Measurements from ENCODE around the gene MARK2.

Gene MARK2

DNA sequence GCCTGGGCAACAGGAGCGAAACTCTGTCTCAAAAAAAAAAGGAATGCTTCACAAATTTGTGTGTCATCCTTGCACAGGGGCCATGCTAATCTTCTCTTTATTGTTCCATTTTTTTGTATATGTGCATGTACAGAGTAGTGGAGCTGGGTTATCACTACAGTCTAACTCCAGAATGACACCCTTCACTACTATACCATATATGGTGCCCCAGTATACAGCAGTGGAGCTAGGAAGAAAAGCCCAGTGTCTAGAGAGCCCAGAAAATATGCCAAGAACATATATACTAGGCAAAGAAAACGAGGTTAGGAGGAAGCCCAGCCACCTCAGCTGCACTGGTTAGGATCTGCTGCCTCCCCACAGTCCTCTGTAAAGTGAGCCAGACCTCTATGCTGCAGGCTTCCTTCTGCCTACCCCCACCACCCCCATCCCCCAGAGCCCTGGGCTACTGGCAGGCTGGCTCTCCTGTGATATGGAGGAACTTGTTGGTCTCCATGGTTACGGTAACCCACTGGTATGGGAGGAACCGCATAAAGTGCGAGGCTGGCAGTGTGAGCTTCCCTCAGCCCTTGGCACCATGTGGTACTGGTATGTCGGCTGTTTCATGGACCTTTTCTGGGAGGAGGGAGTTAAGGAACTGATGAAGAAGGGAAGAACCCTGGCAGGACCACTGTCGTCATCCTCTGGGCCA lies 43.8 kb downstream of the MARK2 start:
- DNase-seq (ENCODE audit: low spot score): no peak

DNA sequence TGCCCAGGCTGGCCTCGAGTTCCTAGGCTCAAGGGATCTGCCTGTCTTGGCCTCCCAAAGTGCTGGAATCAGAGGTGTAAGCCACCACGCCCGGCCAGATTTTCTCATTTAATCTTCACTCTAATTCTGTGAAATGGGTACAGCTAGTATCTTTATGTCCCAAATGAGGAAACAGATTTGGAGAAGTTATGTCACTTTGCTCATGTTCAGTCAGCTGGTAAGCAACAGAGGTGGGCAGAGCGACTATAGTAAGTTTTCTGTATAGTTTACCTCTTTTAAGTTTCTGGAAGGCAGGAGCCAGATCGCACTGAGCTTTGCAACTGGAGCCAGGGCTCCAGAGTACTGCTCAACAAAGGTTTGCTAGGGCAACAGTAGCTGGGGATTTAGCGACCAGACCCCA lies 44.9 kb downstream of the MARK2 start:
- no peak for DNase-seq (ENCODE audit: low spot score)

DNA sequence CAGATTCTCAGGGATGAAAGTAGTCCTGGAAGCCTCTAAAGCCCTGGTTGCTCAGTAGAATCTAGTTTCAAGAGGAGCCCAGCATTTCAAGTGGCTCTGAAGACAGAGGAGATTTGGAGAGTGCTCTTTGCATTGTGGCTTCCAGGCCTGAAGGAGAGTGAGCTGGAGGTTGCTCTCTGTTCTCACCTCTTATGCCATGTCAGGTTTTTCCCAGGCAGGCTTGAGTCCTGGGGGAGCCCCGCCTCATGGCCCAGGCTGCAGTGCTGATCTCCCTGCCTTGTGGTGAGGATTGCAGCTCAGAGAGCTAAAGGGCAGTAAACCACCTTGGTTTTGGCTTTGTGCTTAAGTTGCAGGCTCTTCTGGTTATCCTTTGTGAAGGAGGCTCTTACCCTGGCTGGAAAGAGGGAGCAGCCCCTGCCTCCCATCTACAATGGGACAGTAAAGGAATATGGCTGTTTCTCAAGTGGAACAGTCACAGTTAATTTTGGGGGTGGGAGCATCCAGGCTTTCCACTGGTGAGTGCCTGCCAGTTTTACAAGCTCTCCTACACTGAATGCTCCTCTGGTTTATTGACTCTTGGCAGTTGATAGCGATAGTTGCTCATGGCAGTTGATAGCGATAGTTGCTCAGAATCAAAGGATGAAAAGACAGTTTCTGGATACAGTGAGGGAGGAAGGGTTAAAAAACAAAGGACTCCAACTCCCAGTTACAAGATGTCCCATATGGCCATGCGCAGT lies 45.5 kb downstream of the MARK2 start:
- DNase-seq (ENCODE audit: low spot score): no peak

DNA sequence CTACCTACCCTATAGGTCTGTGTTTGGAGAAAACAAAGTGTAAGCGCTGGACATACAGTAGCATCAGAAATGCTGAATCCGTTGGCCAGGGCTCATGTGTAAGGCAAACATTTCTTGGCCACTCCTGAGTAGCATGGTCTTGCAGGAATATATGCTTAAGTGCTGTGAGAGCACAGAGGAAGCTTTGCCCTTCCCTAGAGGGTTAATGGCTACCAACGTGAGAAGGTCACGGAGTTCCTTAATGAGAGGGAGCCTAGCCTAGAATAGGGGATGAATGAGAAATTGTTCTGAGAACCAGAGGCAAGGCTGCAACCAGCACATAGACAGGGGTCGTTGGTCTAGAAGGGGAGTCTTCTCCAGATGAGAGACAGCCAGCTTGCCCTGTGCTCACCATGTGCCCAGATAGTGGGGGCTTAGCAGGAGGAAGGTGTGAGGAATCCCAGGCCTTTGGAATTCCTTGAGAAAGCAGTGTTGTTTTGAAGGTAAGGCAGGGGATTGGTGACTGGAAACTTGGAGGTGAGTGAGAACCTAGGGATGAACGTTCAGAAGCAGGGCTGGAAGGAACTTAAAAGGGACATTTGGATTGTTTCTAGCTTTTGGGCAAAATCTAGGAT lies 48.6 kb downstream of the MARK2 start:
- DNase-seq (ENCODE audit: low spot score): no peak

DNA sequence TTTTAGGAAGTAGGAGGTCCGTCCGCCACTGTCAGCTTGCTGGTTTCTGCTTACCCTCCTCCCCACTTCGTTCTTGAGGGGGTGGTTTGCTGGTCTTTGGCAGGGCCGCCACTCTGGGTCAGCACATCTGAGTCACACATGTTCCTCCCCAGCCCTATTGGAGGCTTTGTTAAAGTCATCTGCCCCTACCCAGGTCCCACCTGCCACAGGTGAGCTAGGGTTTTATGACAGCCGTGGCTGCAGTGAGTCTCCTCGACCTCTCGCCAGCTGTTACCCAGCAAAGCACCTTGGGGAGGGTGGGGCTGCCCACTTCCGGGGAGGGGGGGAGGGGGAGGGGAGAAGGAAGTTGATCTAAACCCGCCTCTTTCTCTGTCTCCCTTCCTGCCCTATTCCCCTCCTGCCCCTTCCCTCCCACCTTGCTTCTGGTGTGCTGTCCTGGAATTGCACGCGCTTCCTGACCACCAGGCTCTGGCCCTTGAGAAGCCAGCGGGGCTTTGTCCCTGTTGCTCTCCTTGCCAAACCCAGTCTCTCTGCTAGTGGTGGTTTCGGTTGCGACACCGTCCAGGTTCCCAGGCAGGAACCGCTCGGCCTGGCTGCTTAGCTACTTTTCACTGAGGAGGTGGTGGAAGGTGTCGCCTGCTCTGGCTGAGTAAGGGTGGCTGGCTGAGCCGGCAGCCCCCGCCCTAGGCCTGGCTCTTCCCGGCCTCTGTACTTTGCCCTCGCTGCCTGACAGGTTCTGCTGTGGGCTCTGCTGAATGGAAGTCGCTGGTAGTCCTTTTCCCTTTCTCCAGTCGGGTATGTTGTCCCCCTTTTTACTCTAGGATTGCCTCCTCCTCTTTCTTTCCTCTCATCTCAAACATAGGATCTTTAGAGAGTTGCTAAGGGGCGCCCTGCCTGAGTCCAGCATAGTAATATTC lies 49.5 kb downstream of the MARK2 start:
- no peak for DNase-seq (ENCODE audit: low spot score)

DNA sequence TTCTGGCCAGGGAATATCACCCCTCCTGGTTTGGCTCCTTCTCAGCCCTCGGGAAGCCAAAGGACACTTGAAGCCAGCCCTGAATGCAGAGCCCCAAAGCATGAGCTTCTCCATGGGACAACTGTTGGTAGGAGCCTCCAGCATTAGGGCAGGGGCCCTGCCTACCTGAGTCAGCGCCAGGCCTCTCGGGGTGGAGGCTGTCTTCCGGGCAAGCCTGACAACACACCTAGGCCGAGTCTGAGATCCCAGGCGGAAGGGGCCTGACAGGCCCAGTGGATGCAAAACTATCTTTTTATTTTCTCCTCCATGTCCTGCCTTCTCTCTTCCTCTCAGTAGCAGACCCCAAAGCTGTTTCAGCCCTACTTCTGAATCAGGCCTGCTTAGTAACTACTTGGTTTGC lies 50.4 kb downstream of the MARK2 start:
- DNase-seq (ENCODE audit: low spot score): no peak

DNA sequence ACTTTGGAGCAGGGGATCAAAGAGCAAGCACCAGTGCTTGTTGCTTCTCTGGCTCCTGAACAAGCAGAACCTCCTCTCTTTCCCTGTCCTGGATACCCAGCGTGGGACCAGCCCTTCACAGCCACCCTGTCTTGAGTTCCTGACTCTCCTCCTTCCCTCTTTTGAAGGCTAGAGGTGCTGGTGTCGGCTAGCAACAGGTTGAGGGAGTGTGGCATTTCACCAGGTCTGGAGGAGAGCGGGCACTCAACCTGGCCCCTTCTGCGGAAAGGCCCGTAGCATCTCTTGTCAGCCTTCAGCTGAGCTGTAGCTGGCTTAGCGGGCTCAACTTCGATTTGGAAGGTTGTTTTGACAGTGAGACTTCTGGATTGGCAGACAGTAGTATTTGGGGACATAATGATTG lies 51.5 kb downstream of the MARK2 start:
- DNase-seq (ENCODE audit: low spot score): no peak

DNA sequence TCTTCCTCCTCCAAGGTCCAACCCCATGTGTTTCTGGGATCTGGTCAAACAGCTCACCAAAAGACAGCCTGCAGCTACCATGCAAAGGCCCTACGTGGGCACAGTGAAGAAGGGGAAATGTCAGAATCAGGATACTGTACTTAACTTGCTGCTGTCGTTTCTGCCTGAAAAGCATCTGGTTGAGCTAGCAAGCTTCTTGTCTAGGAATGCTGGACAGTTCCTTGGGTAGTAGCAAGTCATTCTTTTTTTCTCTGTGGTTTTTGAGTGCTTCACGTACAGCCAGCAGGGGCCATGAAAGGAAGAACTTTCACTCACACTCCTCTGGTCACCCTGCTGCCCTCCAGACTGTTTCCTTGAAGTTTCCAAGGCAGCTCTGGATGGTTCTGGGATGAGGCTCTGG lies 53.3 kb downstream of the MARK2 start:
- DNase-seq (ENCODE audit: low spot score): no peak

DNA sequence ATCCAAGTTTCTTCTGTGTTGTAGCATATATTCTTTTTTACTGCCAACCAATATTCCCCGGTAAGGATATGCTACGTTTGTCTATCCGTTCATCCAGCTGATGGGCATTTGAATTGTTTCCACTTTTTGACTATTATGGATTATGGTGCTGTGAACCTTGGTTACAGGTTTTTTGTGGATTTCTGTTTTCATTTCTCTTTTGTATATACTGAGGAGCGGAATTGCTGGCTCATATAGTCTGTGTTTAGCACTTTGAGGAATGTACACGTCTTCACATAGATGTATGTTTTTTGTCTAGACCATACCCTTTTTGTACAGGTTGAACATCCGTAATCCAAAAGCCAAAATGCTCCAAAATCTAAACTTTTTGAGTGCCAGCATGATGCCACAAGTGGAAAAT lies 54.4 kb downstream of the MARK2 start:
- DNase-seq (ENCODE audit: low spot score): no peak

DNA sequence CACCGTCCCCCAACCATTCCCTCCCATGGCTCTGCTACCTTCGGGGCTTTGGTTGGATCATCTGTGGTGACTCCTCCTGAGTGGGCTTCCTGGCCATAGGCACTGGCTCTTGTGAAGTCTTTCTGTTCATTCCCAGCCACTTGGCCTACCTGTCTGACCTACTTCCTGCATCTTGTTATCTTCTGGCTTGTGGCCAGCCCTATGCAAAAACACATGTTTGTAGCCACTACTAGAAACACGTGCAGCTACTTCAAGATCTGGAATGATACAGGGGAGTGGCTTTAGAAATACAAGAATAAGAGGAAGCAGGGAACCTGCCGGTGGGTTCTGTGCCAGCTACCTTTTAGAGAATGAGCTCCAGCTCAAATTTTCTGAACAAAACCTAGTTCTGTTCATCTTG lies 57.2 kb downstream of the MARK2 start:
- DNase-seq (ENCODE audit: low spot score): no peak

DNA sequence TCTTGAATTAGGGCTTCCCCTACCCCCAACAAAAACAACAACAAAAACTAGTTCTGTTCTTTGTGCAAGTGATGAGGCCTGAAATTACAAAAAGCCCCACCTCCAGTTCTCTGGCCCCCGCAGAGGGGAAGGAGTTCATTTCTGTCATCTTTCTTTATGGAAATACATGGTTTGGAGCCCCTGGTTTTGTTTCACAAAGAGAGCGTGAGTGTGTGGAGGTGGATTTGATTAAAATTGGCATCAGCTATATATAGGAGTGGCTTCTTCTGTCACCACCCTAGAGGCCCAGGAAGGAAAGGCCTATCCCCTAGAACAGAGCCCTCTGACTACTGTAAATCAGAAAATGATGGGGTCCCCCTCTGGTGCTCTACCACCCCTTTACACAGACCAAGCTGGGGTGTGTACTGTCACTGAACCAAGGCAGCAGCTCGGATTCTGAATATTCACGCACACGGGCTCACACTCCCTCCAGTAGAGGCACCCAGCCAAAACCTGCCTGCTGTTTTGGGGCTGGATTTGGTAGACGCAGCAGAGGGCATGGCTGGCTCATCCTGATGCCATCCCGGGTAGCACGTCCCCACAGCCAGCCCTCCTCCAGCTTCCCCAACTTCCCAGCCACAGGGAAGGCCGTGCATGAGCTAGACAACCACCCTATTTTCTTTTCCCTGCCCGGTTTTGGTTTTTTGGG lies 58.7 kb downstream of the MARK2 start:
- DNase-seq (ENCODE audit: low spot score): peak; percentile 79

DNA sequence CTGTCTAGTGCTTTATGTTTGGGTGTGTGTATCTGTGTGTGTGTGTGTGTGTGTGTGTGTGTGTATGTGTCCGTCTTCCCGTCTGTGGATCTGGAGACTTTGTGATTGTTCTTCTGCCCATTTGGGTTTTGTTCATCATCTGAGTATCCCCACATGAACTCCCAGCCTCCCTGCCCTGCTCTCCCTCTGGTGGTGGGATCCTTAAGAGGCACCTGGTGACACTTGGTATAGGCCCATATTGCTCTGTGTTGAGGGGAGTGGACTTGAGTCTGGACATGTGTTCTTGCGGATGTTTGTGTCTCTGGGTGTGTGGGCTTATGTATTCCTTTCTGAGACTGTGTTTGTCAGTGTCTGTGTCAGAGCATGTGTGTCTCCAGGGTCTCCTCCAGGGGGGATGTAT lies 62.8 kb downstream of the MARK2 start:
- no peak for DNase-seq (ENCODE audit: low spot score)

DNA sequence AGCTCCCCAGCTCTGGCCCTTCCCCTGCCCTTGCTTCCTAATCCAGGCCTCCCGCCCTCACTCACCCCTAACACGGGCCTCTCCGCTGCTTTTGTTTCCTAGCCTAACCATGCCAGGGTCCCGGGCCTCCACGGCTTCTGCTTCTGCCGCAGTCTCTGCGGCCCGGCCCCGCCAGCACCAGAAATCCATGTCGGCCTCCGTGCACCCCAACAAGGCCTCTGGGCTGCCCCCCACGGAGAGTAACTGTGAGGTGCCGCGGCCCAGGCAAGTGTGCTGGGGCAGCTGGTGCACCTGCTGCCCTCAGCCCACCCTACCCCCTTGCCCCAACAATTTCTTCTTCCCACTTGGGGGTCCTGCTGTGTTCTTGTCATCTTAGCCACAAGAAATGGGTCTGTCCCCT lies 65.0 kb downstream of the MARK2 start:
- no peak for DNase-seq (ENCODE audit: low spot score)

DNA sequence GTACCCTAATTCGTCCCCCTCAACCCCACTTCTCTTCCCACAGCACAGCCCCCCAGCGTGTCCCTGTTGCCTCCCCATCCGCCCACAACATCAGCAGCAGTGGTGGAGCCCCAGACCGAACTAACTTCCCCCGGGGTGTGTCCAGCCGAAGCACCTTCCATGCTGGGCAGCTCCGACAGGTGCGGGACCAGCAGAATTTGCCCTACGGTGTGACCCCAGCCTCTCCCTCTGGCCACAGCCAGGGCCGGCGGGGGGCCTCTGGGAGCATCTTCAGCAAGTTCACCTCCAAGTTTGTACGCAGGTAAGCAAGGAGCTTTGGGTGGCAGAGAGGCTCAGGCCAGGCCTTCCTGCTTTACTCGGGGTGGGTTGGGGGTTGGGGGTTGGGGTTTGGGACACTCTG lies 65.8 kb downstream of the MARK2 start:
- no peak for DNase-seq (ENCODE audit: low spot score)

DNA sequence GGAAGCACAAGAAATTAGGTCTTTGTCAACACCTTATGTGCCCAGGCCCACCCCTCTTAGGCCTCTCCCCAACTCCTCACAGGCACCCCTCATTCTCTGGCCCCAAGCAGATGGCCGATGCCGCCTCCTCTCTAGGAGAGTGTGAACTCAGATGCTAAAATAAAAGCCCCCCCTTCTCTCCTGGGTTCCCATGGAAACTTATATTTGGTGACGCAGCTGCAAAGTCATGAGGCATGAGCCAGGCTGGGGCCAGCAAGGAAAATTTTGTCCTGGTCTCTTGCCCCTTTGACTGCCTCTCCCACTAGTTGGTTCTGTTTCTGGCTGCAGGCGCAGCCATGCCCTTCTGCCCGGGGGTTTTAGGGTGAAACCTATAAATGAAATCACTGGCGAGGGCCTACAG lies 66.3 kb downstream of the MARK2 start:
- DNase-seq (ENCODE audit: low spot score): no peak

DNA sequence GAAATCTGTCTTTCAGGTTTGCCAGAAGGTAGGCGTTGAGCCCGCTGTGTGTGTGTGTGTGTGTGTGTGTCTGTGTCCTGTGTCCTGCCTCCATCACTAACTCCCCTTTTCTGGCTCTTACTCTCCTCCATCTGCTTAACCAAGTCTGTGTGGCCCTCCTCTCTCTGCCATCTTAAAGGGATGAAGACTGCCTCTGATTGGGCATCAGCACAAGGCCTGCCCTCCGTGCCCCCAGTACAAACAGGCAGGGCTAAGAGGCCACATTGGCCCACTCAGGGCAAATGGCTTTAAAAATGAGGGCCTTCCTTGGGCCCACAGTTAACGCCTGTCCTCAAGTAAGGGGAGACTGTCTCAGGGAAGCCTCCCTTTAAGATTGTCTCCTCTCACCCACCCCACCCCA lies 67.2 kb downstream of the MARK2 start:
- DNase-seq (ENCODE audit: low spot score): no peak

DNA sequence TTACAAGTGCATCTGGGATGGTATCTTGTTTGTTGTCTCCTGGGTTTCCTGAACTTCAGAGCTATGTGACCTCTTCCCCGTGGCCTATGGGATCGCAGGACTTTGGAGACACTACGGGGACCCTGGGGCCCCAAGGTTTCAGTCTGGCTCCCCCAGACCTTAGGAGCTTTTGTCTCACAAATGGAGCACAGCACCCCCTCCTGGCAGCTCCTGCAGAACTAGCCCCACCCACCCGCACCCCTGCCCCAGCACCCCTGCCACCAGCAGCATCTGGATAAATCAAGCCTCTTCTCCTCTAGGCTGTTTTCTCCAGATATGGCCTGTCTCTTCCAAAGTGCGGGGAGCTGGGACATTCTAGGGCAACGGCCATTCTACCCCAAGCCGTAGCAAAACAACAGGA lies 67.7 kb downstream of the MARK2 start:
- no peak for DNase-seq (ENCODE audit: low spot score)

DNA sequence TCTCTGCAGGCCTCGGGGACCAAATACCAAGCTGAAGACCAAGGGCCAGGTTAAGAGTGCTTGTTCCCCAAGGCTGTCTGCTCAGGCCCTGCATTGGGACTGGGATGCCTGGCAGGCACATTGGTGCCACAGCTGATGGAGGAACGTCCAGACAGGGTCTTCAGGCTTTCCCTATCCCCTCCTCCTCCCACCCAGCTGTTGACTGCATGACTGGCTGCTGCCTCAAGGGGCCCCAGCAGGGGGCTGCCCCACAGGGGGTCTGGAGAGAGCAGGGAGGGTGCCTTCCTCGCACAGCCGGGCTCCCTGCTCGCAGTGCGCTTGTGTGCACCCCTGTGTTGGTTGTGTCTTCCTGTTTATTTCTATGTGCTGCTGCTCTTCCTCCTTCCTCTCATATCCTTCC lies 68.2 kb downstream of the MARK2 start:
- no peak for DNase-seq (ENCODE audit: low spot score)

DNA sequence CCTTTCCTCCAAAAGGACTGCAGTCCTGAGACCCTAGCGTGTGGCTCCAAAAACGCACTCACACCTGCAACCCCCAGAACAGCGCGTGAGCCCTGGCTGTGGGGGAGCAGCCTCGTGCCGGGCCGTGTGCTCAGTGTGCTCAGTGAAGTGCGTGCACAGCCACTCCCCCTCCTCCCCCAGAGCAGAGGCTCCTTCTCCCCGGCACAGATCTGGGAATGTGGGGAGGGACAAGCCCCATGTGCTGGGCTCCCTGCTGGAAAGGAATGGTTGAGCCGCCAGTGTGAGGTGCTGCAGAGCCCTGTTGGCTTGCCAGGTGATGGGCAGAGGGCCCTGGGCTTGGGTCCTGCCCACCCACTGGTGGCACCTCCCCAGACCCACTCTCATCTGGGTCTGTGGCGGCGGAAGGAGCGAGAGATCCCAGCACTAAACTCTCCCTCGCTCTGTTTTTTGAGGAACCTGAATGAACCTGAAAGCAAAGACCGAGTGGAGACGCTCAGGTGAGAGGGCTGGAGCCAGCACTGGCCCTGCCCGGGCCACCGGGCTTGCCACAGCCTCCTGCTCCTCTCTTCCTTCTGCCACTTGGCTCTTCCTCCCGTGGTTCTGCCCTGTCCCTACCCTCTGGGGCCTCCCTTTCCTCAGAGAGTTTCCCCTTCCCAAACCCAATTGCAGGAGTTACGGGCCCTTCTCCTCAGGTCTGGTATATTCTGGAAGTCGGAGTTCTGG lies 69.1 kb downstream of the MARK2 start:
- peak; percentile 82 for DNase-seq (ENCODE audit: low spot score)

DNA sequence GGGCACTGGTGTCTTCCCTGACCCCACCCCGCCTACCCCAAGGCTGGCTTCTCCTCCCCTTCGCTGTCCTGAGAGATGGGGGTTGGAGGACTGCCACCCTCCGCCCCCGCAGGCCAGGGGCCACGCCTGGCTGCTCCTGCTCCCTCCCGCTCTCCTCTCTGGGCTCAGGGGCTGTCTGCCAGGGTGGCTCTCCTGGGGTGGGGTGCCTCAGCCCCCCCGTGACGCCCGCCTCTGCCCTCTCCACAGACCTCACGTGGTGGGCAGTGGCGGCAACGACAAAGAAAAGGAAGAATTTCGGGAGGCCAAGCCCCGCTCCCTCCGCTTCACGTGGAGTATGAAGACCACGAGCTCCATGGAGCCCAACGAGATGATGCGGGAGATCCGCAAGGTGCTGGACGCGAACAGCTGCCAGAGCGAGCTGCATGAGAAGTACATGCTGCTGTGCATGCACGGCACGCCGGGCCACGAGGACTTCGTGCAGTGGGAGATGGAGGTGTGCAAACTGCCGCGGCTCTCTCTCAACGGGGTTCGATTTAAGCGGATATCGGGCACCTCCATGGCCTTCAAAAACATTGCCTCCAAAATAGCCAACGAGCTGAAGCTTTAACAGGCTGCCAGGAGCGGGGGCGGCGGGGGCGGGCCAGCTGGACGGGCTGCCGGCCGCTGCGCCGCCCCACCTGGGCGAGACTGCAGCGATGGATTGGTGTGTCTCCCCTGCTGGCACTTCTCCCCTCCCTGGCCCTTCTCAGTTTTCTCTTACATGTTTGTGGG lies 69.9 kb downstream of the MARK2 start:
- DNase-seq (ENCODE audit: low spot score): no peak

Measured in putamen (tissue), 1 donor.